GM23248 (cell line): ENCODE results near the gene VEGFC. TPM values are rescaled to one million over a fixed set of nuclear protein-coding genes. Genes with fewer than 3 reads are reported as not detected.

ENCODE experiments used
- DNase-seq: peaks from one replicate; pipeline ENCODE4 v3.0.0-alpha.2; 2015
- H2AFZ ChIP-seq: fragments of 200-600 bp; sonication (generic); 2 replicates; pipeline ENCODE4 v1.6.1; 2016; ENCODE audit warnings: antibody characterized with exemption
- H3F3A ChIP-seq: fragments of 200-600 bp; sonication (generic); 2 replicates; pipeline ENCODE4 v1.6.1; 2016; ENCODE audit warnings: mild to moderate bottlenecking, antibody characterized with exemption, mixed run types; ENCODE audit not compliant: insufficient read depth
- H3K27ac ChIP-seq: fragments of 200-600 bp; sonication (generic); 2 replicates; pipeline ENCODE4 v1.5.1; 2016; ENCODE audit warnings: mild to moderate bottlenecking
- H3K27me3 ChIP-seq: fragments of 200-600 bp; sonication (generic); replicated peaks from 2 replicates; pipeline ENCODE4 v1.6.1; 2016; ENCODE audit warnings: mild to moderate bottlenecking; ENCODE audit not compliant: insufficient read depth
- H3K36me3 ChIP-seq: fragments of 200-600 bp; sonication (generic); 2 replicates; pipeline ENCODE4 v1.6.1; 2016; ENCODE audit warnings: low read depth, mild to moderate bottlenecking
- H3K4me1 ChIP-seq: fragments of 200-600 bp; sonication (generic); 2 replicates; pipeline ENCODE4 v1.6.1; 2016; ENCODE audit warnings: mild to moderate bottlenecking; ENCODE audit not compliant: insufficient read depth
- H3K4me2 ChIP-seq: fragments of 200-600 bp; sonication (generic); one replicate; pipeline ENCODE4 v1.6.1; 2016; ENCODE audit warnings: mild to moderate bottlenecking; ENCODE audit not compliant: unreplicated experiment
- H3K4me3 ChIP-seq: fragments of 200-600 bp; sonication (generic); 2 replicates; pipeline ENCODE4 v1.5.1; 2016; ENCODE audit warnings: mild to moderate bottlenecking
- H3K79me2 ChIP-seq: fragments of 200-600 bp; sonication (generic); 2 replicates; pipeline ENCODE4 v1.6.1; 2016; ENCODE audit warnings: mild to moderate bottlenecking; ENCODE audit not compliant: insufficient read depth
- H3K9ac ChIP-seq: fragments of 200-600 bp; sonication (generic); 2 replicates; pipeline ENCODE4 v1.6.1; 2016; ENCODE audit warnings: mild to moderate bottlenecking
- H3K9me2 ChIP-seq: fragments of 200-600 bp; sonication (generic); 2 replicates; pipeline ENCODE4 v1.6.1; 2016; ENCODE audit warnings: mixed run types, mild to moderate bottlenecking, moderate library complexity; ENCODE audit not compliant: insufficient read depth
- H3K9me3 ChIP-seq: fragments of 200-600 bp; sonication (generic); one replicate; pipeline ENCODE4 v1.6.1; 2017; ENCODE audit warnings: low read depth
- H4K20me1 ChIP-seq: fragments of 200-600 bp; sonication (generic); 2 replicates; pipeline ENCODE4 v1.6.0; 2016; ENCODE audit not compliant: insufficient read depth
- EZH2 ChIP-seq: fragments of 200-600 bp; sonication (generic); IDR thresholded peaks from 2 replicates; pipeline ENCODE4 v1.6.1; 2018; ENCODE audit warnings: antibody characterized with exemption, mild to moderate bottlenecking; ENCODE audit not compliant: insufficient read depth, poor library complexity, severe bottlenecking
- EZH2phosphoT487 ChIP-seq: fragments of 200-600 bp; sonication (generic); IDR thresholded peaks from 2 replicates; pipeline ENCODE4 v1.6.1; 2018; ENCODE audit warnings: antibody characterized with exemption, moderate library complexity, mild to moderate bottlenecking, low read depth; ENCODE audit not compliant: insufficient read depth
- WGBS, 2 experiments: methylation state at CpG; one replicate each; pipeline ENCODE4 v1.1.6; 2015 to 2017; ENCODE audit warnings: low lambda C conversion rate in 2 of 2, low coverage in 1 of 2; ENCODE audit errors: missing lambda C conversion rate in 2 of 2; 5-methylcytosine and 5-hydroxymethylcytosine counted together
- in situ Hi-C: fragments of 300-500 bp; cut with MboI; formaldehyde crosslinking; loops from 2 replicates; pipeline ENCODE4 v1.15.0; 2020
- polyA plus RNA-seq: library from polyadenylated mRNA; unstranded; fragments of >200 nt; fragmentation: Nextera tagmentation; extraction: Ambion mirVana; gene quantifications from 2 replicates; pipeline ENCODE4 v1.2.1, GENCODE V29; 2016
- total RNA-seq: library from RNA; depleted of rRNA; stranded (reverse); fragments of >200 nt; shearing (Covaris generic); gene quantifications from 2 replicates; pipeline ENCODE4 v1.2.3, GENCODE V29; 2014

VEGFC gene
- total and polyA plus RNA-seq, 2 experiments from 2014 or later = 21.7 to 56.3 TPM

- in situ Hi-C loops = no loop called here
- WGBS, 2 experiments = 56 to 59% methylated on average over 4 of the region's 4 CpGs
- Histone ChIP-seq H3K27ac (peak overlapping the region; percentile 45), H2AFZ (no peak overlapping the region), H3K4me2 (no peak overlapping the region), H3K9me2 (no peaks in the 10 kb centered on the region), H3K9me3 (no peaks in the 10 kb centered on the region), H3K36me3 (peaks cover 56% of the 10 kb centered on the region), H3K27me3 (no peaks in the 10 kb centered on the region), H3F3A (peaks cover 88% of the 10 kb centered on the region), H3K9ac (no peak overlapping the region), H3K4me3 (no peak overlapping the region), H4K20me1 (no peaks in the 10 kb centered on the region; the same call in 1 of the 2 replicates), H3K4me1 (peaks cover 16% of the 10 kb centered on the region), H3K79me2 (no peaks in the 10 kb centered on the region)
- no peak for TF ChIP-seq EZH2
- TF ChIP-seq EZH2phosphoT487 = no peak
- peak; percentile 16 for DNase-seq
Measured at GRCh38 chr4:176676901-176677300, 115.8 kb downstream of the VEGFC start.

- Histone ChIP-seq H3K9me3 (no peaks in the 10 kb centered on the region), H3K27ac (no peak overlapping the region), H4K20me1 (no peaks in the 10 kb centered on the region; the same call in 1 of the 2 replicates), H3K27me3 (no peaks in the 10 kb centered on the region), H3K9me2 (no peaks in the 10 kb centered on the region), H3K4me3 (no peak overlapping the region), H3K79me2 (no peaks in the 10 kb centered on the region), H3K4me1 (peaks cover 16% of the 10 kb centered on the region), H2AFZ (no peak overlapping the region), H3F3A (peaks cover 88% of the 10 kb centered on the region), H3K4me2 (no peak overlapping the region), H3K9ac (no peak overlapping the region), H3K36me3 (peaks cover 53% of the 10 kb centered on the region)
- WGBS, 2 experiments = 96 to 100% methylated on average over 3 of the region's 3 CpGs
- no peak for DNase-seq
- in situ Hi-C loops = no loop called here
- TF ChIP-seq EZH2phosphoT487 (no peak), EZH2 (no peak)
Measured at GRCh38 chr4:176675810-176676209, 116.9 kb downstream of the VEGFC start.

- in situ Hi-C loops = loop anchor here (25.0 kb wide), 1 partner anchor 284 kb away; no protein-coding TSS in a partner anchor
- H3K4me2 ChIP-seq = no peak overlapping the region
- peaks cover 31% of the 10 kb centered on the region for H3K36me3 ChIP-seq
Measured at GRCh38 chr4:176671532-176671931, 121.2 kb downstream of the VEGFC start.

DNA sequence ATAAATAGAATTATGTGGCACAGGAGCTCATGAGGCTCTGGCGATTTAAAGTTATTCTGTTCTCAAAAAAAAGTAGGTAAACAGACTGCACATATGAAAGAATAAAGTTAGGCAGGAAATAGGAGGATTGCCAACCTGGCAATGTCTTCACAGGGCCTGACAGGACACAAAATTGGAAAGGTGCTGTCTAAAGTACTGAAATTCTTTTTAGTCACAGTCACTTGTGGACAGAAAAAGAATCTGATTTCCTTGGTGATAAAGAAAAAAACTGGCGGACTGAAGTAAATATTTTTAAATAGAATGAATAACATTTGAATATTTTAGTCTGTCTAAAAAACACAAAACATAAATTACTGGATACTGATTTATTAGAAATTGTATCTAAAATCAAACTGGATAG, 124.4 kb downstream of the VEGFC start:
- Histone ChIP-seq H2AFZ (no peak overlapping the region), H3K4me2 (no peak overlapping the region), H3K9me3 (no peaks in the 10 kb centered on the region), H3K4me3 (no peak overlapping the region), H3F3A (peaks cover 75% of the 10 kb centered on the region), H3K27ac (no peak overlapping the region), H3K9ac (no peak overlapping the region), H3K9me2 (no peaks in the 10 kb centered on the region), H3K27me3 (no peaks in the 10 kb centered on the region), H4K20me1 (no peaks in the 10 kb centered on the region), H3K36me3 (peaks cover 33% of the 10 kb centered on the region), H3K4me1 (no peaks in the 10 kb centered on the region), H3K79me2 (no peaks in the 10 kb centered on the region)
- 89 to 94% methylated on average over 2 of the region's 2 CpGs for WGBS, 2 experiments
- TF ChIP-seq EZH2phosphoT487 (no peak), EZH2 (no peak)
- in situ Hi-C loops = loop anchor here (25.0 kb wide), 1 partner anchor 281 kb away; no protein-coding TSS in a partner anchor
- DNase-seq = peak; percentile 30

More at GRCh38 chr4:176671532-176671931, 121.2 kb downstream of the VEGFC start:
- H3K9me3 ChIP-seq = no peaks in the 10 kb centered on the region
- H3K9ac ChIP-seq = no peak overlapping the region
- no peak overlapping the region for H3K4me3 ChIP-seq
- H3K79me2 ChIP-seq = no peaks in the 10 kb centered on the region
- H3K4me1 ChIP-seq = 0 out of 2 replicates have a peak, but pooled peaks cover 1% of the 10 kb centered on the region
- no peak for DNase-seq
- no peaks in the 10 kb centered on the region for H4K20me1 ChIP-seq
- peaks cover 86% of the 10 kb centered on the region for H3F3A ChIP-seq
- no peak overlapping the region for H3K27ac ChIP-seq
- no peaks in the 10 kb centered on the region for H3K9me2 ChIP-seq
- no peak overlapping the region for H2AFZ ChIP-seq
- WGBS, 2 experiments = 95 to 97% methylated on average over 9 of the region's 9 CpGs
- H3K27me3 ChIP-seq = no peaks in the 10 kb centered on the region
- no peak for TF ChIP-seq EZH2phosphoT487
